Endodermal cell (in vitro differentiated cells): ENCODE data around the gene IYD. TPM values are rescaled to one million over a fixed set of nuclear protein-coding genes. Genes with fewer than 3 reads are reported as not detected.

Source experiments
- DNase-seq: peaks from one replicate; pipeline ENCODE4 v3.0.0-alpha.2; 2017
- H3K27ac ChIP-seq: 2 replicates; pipeline ENCODE4 v1.5.1; 2013; ENCODE audit warnings: mild to moderate bottlenecking, low read depth, low read length, moderate library complexity
- H3K27me3 ChIP-seq: 2 replicates; pipeline ENCODE4 v1.6.1; 2013; ENCODE audit warnings: mild to moderate bottlenecking, low read length, moderate library complexity; ENCODE audit not compliant: insufficient read depth, control insufficient read depth, poor library complexity, severe bottlenecking
- H3K36me3 ChIP-seq: 2 replicates; pipeline ENCODE4 v1.7.0; 2013; ENCODE audit warnings: mild to moderate bottlenecking, low read length, moderate library complexity; ENCODE audit not compliant: control insufficient read depth, insufficient read depth
- H3K4me1 ChIP-seq: one replicate; pipeline ENCODE4 v1.7.0; 2013; ENCODE audit warnings: low read length; ENCODE audit not compliant: control insufficient read depth, insufficient read depth
- H3K4me3 ChIP-seq: 2 replicates; pipeline ENCODE4 v1.5.1; 2013; ENCODE audit warnings: mild to moderate bottlenecking, low read length, moderate library complexity
- H3K9ac ChIP-seq: 2 replicates; pipeline ENCODE4 v1.6.1; 2013; ENCODE audit warnings: mild to moderate bottlenecking, low read length, moderate library complexity; ENCODE audit not compliant: poor library complexity, severe bottlenecking; ENCODE audit errors: extremely low read depth
- H3K9me3 ChIP-seq: 2 replicates; pipeline ENCODE4 v1.6.1; 2013; ENCODE audit warnings: mild to moderate bottlenecking, low read length, moderate library complexity; ENCODE audit not compliant: control insufficient read depth
- H3K27ac Mint-ChIP-seq: 2 replicates; pipeline ENCODE4 v1.8.0; 2020; ENCODE audit warnings: mixed read lengths
- H3K27me3 Mint-ChIP-seq: 2 replicates; pipeline ENCODE4 v1.8.0; 2021; ENCODE audit warnings: mild to moderate bottlenecking, mixed read lengths; ENCODE audit not compliant: insufficient read depth
- H3K36me3 Mint-ChIP-seq: 2 replicates; pipeline ENCODE4 v1.8.0; 2020; ENCODE audit warnings: low read depth, mixed read lengths
- H3K4me1 Mint-ChIP-seq: 2 replicates; pipeline ENCODE4 v1.8.0; 2020; ENCODE audit warnings: mixed read lengths
- H3K4me3 Mint-ChIP-seq: 2 replicates; pipeline ENCODE4 v1.8.0; 2020; ENCODE audit warnings: mild to moderate bottlenecking, moderate library complexity, mixed read lengths
- H3K9me3 Mint-ChIP-seq: 2 replicates; pipeline ENCODE4 v1.8.0; 2020; ENCODE audit warnings: mild to moderate bottlenecking, mixed read lengths
- WGBS, 2 experiments: methylation state at CpG; one replicate each; pipeline versions ENCODE4 v1.1.5 to v1.1.7; 2013; ENCODE audit warnings: missing lambda C conversion rate in 2 of 2, mixed read lengths in 1 of 2; ENCODE audit not compliant: insufficient coverage in 1 of 2, insufficient read length in 1 of 2; 5-methylcytosine and 5-hydroxymethylcytosine counted together
- total RNA-seq, 2 donors: library from RNA; stranded (reverse); fragmentation: NEBNext Ultra II Directional in 1 of 2; extraction: Animal tissue kit (Norgen Biotek cat#: 25700) in 1 of 2; gene quantifications; 2 replicates in 1 of 2; 3 replicates in 1 of 2; pipeline ENCODE4 v1.2.1, GENCODE V29; 2021
- TF ChIP-seq, protein P1 (sequence below): fragments of 200-600 bp; sonication (generic); conservative IDR thresholded peaks from 2 replicates; pipeline ENCODE4 v1.5.0; 2021; ENCODE audit warnings: antibody characterized with exemption, mild to moderate bottlenecking

Gene IYD
- total RNA-seq, 2 donors from 2014 or later = not detected

DNA sequence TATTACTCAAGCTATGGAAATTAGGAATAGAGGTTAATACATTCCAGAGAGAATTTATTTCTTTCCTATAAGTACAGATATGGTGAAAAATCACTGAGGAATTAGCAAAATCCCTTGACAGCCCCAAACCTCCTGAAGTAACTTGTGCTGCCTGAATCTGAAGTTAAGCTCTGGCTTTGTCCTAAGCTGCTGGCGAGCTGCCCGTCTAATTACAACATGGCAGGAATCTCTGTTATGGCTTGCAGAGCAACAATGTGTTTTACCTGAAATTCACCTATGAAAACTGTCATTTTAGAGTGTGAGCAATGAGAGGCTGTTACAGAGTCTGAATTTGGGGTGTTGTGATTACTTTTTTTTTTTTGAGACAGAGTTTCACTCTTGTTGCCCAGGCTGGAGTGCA lies 22.5 kb upstream of the IYD start:
- H3K4me3 Mint-ChIP-seq = no peak overlapping the region
- Histone ChIP-seq H3K27me3 (no peaks in the 10 kb centered on the region), H3K4me3 (no peak overlapping the region), H3K36me3 (no peaks in the 10 kb centered on the region), H3K27ac (no peak overlapping the region), H3K9ac (no peak overlapping the region), H3K9me3 (no peaks in the 10 kb centered on the region), H3K4me1 (no peaks in the 10 kb centered on the region)
- TF ChIP-seq, protein P1, sequence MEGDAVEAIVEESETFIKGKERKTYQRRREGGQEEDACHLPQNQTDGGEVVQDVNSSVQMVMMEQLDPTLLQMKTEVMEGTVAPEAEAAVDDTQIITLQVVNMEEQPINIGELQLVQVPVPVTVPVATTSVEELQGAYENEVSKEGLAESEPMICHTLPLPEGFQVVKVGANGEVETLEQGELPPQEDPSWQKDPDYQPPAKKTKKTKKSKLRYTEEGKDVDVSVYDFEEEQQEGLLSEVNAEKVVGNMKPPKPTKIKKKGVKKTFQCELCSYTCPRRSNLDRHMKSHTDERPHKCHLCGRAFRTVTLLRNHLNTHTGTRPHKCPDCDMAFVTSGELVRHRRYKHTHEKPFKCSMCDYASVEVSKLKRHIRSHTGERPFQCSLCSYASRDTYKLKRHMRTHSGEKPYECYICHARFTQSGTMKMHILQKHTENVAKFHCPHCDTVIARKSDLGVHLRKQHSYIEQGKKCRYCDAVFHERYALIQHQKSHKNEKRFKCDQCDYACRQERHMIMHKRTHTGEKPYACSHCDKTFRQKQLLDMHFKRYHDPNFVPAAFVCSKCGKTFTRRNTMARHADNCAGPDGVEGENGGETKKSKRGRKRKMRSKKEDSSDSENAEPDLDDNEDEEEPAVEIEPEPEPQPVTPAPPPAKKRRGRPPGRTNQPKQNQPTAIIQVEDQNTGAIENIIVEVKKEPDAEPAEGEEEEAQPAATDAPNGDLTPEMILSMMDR = no peak
- no peaks in the 10 kb centered on the region for H3K9me3 Mint-ChIP-seq
- 86 to 92% methylated on average over 2 of the region's 2 CpGs for WGBS, 2 experiments
- no peaks in the 10 kb centered on the region for H3K4me1 Mint-ChIP-seq
- DNase-seq = no peak
- no peaks in the 10 kb centered on the region for H3K36me3 Mint-ChIP-seq
- no peaks in the 10 kb centered on the region for H3K27me3 Mint-ChIP-seq
- H3K27ac Mint-ChIP-seq = no peak overlapping the region

DNA sequence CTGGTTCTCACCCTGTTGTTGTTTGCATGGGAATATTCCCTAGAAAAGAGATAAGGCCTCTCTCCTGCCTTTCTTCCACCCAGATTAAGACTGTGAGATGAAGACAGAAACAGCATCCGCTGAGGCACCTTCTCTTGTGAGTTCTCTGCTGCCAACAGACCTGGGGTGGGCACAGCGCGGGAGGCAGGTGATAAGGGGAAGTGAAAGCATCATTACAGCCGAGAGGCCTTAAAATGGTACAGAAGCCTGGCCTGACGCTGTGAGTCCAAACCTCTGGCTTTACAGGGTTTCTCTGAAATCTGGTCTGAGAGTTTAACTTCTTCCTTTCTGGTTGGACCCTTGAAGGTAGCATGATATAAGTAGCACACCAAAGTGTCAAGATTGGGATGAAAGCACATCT lies 21.0 kb upstream of the IYD start:
- Histone ChIP-seq H3K9me3 (no peaks in the 10 kb centered on the region), H3K4me1 (no peaks in the 10 kb centered on the region), H3K27me3 (no peaks in the 10 kb centered on the region), H3K36me3 (no peaks in the 10 kb centered on the region), H3K4me3 (no peak overlapping the region), H3K27ac (no peak overlapping the region), H3K9ac (no peak overlapping the region)
- TF ChIP-seq, protein P1 = no peak
- Mint-ChIP-seq H3K27me3 (no peaks in the 10 kb centered on the region), H3K4me3 (no peak overlapping the region), H3K36me3 (no peaks in the 10 kb centered on the region), H3K27ac (no peak overlapping the region), H3K4me1 (no peaks in the 10 kb centered on the region), H3K9me3 (no peaks in the 10 kb centered on the region)
- DNase-seq = no peak
- 92 to 100% methylated on average over 3 to 5 of the region's 5 CpGs for WGBS, 2 experiments

DNA sequence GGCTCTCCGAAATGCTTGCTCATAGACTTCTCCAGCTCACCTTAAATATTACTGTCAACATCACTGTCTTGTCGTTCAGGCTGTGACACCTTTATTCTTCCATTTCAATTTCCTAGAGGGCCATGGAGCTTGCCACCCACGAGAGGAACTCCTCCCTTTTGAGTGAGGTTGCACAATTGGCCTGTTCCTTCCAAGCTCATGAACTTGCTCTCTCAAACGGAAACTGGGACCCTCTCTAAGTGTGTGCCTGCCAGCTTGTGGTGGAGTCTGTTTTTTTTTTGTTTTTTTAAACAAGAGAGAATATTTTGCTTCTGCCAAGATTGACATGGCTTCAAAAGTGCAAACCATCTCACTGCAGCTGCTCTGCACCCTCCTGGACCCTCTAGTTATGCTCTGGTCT lies 19.3 kb upstream of the IYD start:
- Mint-ChIP-seq H3K27me3 (no peaks in the 10 kb centered on the region), H3K4me3 (no peak overlapping the region), H3K4me1 (peaks cover under 1% of the 10 kb centered on the region), H3K9me3 (no peaks in the 10 kb centered on the region), H3K36me3 (no peaks in the 10 kb centered on the region), H3K27ac (no peak overlapping the region)
- Histone ChIP-seq H3K36me3 (no peaks in the 10 kb centered on the region), H3K9ac (no peak overlapping the region), H3K27ac (no peak overlapping the region), H3K9me3 (no peaks in the 10 kb centered on the region), H3K4me3 (no peak overlapping the region), H3K27me3 (no peaks in the 10 kb centered on the region), H3K4me1 (no peaks in the 10 kb centered on the region)
- TF ChIP-seq, protein P1 = no peak
- DNase-seq = no peak
- 80% methylated on average over 4 of the region's 4 CpGs; no CpG with 5 or more reads in 1 of the 2 experiments for WGBS, 2 experiments
